ENCODE results near the gene GPX3.
A peak's percentile ranks its signal among the peaks of the same experiment; 100 is the strongest.

Gene GPX3

GRCh38 chr5:151034422-151035379, 14.3 kb downstream of the GPX3 start:
- no peak for DNase-seq (ENCODE audit: low spot score)

DNA sequence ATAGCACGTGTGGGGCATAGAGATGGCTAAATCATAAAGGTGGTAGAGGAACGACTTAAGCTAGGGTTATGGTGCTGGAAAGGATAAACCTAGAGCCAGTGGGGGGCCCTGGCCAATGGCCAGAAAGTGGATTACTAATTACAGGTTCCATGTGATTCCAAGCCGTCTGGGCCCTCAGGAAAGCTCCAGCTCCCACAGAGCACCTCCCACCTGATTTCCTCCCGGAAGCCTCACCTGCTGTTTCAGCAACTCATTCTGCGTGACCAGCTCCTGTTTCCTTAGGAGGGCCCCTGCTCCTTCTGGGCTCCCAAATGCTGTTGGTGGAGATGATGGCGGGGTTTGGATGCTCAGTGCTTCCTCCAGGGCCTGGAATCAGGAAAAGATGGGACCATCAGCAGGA, 16.2 kb downstream of the GPX3 start:
- no peak for DNase-seq (ENCODE audit: low spot score)

DNA sequence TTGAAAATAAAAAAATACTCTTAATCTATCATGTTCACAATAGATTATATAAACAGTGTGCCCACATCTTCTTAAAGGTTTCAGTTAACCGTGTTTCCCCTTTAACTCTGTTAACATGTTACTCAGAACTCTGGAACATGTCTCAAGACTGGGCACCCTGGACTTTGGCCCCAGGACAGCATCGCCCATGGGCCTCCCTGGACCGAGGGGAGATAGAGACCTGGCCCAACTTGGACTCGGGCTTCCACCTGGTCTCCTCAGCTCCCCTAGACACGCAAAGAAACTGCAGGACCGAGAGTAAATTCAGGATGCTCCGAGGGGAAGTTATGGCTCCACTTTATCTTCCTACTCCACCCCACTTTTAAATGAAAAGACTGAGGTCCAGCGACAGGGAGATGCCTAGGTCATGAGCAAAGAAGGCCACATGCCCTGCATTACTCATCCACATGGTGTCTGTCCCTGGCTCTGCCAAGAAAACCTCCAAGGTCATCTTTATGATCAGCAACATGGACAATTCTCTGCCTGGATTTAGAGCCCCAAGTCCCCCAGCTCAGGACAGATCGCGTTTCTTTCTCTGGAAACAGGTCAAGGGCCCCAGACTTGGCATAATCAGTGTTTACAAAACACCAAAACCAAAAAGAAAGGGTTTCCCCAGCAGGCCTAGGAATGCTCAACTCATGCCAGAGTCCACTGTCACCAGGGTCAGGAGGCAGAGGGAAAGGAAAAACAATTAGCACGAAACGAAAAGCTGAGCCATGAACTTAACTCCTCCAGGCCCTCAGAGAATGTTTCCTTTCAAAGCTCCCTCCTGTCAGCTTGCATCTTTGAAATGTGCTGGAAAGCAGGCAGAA, 17.4 kb downstream of the GPX3 start:
- DNase-seq (ENCODE audit: low spot score), result no peak

- DNase-seq (ENCODE audit: low spot score), result no peak
Measured at GRCh38 chr5:151038412-151038745, 18.0 kb downstream of the GPX3 start.

DNA sequence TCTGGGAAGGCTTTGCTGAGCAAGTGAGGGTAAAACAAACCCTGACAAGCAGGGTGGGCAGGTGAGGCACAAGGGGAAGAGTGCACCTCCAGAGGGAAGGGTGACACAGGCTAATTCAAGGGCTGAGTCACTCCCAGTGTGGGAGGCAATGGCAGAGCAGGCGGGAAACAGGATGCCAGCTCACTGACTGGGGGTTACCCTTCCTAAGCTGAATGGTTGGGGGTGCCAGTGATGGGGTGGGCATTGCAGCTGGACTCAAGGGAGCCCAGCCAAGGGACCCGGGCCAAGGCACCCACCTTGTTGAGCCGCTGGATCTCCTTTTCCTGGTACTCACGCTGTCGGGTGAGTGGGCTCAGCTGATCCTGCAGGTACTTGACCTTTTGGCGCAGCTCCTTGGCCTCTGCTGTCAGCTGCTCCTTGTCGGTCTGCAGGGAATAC, 18.4 kb downstream of the GPX3 start:
- DNase-seq (ENCODE audit: low spot score), result no peak

GRCh38 chr5:151039665-151040064, 19.3 kb downstream of the GPX3 start:
- no peak for DNase-seq (ENCODE audit: low spot score)

DNA sequence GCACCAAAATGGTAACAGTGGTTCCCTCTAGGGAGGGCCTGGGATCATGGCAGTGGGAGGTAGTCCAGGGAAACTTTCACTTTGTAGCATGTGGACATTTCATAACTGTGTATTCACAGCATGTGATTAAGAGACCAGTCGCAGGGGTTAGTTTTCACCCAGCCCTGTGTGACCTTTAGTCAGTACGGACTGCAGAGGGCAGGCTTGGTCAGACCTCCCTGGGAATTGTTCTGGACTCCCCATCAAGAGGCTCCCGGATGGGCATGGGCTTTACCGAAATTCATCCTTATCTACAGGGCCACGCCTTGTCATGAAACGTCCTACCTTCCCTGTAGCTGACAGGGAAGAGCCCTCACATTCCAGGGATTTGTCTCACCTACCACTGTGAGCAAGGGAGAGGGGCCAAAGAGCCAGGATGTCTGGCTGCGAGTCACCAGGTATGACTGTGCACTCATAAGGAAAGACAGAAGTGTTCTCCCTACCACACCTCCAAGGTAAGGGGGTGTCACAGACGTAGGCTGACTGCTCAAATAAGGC, 19.9 kb downstream of the GPX3 start:
- no peak for DNase-seq (ENCODE audit: low spot score)

GRCh38 chr5:151041577-151042268, 21.3 kb downstream of the GPX3 start:
- DNase-seq (ENCODE audit: low spot score), result no peak

- DNase-seq (ENCODE audit: low spot score), result no peak
Measured at GRCh38 chr5:151042453-151043093, 22.2 kb downstream of the GPX3 start.

DNA sequence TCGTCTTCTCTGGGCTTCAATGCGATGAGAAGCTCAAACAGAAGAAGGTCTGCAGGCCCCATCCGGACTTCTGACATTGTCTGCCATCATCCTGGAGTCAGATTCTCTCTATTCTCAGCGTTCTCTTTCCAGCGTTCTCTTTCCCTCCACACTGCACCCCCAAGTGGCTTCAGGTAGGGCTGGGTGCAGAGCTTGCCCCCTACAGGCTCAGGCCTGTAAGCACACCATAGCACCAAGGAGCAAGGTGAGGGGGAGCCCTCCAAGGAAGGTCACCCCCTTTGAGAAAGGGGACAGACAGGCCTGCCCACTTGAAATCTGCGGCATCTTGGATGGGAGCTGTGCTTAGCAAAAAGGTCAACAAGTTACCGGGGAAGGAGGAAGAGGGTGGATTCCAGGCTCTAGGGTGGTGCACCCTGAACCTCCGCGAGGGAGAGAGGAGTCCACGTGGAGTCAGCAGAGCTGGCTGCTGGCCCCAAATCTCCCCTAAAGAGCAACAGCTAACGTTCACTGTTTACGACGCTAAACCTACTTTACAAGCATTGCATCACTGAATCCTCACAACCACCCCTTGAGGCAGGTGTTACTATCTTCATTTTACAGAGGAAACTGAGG, 27.5 kb downstream of the GPX3 start:
- peak; percentile 43 for DNase-seq (ENCODE audit: low spot score)

- no peak for DNase-seq (ENCODE audit: low spot score)
Measured at GRCh38 chr5:151048526-151048925, 28.1 kb downstream of the GPX3 start.

DNA sequence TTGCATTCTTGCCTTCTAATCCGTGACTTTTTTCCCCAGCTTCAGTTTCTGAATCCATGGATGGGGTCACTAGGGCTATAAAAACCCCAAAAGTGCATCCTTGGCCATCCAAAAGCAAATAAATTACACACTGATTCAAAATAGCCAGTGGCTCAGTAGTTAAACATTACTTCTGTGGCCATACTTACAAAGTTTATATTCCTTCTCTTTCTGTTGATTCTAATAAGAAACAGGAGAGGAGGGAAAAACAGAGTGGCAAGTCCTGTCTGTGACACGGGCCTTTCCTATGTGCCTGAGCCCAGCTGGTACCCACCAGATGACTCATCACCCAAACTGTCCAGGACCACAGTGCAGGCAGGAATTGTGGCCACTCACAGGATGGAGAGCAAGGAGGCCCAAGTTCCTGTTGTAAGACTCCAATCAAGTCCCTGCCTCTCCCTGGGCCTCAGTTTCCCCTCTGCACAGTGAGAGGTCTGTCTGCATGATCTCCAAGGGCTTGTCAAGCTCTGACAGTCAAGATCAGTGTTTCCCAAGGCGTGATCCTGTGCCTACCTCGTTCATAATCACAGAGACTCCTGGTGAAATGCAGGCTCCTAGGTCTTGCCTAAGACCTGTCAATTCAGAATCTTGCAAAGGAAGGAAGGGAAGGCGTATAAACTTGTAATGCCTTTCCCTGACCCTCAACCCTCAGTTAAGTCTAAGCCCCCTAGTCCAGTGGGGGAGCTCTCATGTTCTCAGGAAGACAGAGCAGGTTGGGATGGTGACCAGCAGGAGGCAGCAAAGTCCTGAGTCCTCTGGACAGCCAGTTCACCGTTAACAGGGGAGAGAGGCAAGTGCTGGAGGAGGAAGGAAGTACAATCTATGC, 30.9 kb downstream of the GPX3 start:
- peak; percentile 88 for DNase-seq (ENCODE audit: low spot score)

GRCh38 chr5:151051931-151052608, 31.7 kb downstream of the GPX3 start:
- DNase-seq (ENCODE audit: low spot score), result no peak

DNA sequence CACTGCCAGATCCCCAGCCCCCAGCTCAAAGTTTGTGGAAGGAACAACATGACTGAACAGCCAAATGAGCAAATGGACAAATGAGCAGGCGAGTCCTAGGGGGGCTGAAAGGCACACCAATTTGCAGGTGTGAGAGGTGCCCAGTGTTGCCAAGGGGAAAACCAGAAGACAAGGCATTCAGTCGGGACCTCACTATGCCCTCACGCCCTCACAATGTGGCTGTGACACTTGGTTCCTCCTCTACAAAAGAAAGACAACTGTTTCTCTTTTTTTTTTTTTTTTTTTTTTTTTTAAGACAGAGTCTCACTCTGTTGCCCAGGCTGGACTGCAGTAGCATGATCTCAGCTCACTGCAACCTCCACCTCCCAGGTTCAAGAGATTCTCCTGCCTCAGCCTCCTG, 32.4 kb downstream of the GPX3 start:
- no peak for DNase-seq (ENCODE audit: low spot score)

DNA sequence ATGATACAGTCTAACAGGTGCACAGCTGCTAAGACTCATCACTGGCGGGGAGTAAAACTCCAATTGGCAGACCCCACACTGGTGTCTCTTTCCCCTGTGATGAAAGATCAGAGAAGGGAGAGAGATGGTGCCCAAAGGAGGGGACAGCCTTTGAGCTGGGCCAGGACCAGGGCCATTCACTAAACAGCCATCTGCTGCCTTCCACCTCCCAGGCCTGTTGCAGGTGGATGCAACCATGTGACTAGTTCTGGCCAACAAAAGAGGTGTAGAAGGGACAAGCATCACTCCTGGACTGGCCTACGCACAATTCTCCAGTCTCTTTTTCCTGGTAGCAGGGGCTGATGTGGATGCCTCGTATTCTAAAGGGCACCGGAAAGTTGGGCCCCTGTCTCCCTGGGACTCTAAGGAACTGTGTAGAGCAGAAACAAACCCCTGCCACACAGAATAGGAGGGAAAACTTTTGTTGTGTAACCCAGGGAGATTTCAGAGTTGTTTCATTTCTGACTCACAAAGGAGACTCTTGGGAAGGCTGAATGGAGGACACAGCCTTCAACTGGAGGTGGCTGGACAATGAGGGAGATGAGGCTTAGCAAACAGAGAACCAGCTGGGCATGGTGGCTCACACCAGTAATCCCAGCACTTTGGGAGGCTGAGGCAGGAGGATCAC, 33.5 kb downstream of the GPX3 start:
- DNase-seq (ENCODE audit: low spot score), result no peak

DNA sequence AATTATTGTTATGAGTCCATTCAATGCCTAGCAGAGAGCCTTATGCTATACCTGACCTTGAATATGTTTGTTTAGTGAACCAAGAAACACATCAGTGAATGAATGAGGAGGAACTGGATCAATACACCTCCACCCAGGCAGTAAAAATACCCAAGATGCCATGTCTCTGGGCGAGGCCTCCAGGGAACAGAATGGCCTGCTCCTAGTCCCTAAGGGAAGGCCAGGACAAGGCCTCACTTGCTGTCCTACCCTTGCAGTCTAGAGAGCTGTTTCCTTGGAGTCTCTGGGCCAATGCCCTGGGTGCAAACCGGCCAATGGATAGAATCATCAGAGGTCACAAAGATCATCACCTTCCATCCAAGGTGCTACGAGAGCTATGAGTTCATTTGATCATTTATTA, 34.3 kb downstream of the GPX3 start:
- no peak for DNase-seq (ENCODE audit: low spot score)

GRCh38 chr5:151055336-151055735, 34.9 kb downstream of the GPX3 start:
- no peak for DNase-seq (ENCODE audit: low spot score)

- DNase-seq (ENCODE audit: low spot score), result no peak
Measured at GRCh38 chr5:151056379-151057325, 36.3 kb downstream of the GPX3 start.

All from hematopoietic multipotent progenitor cell treated with erythropoietin and hydrocortisone succinate and interleukin-3 and kit ligand, for 17 days (in vitro differentiated cells).